ENCODE measurements around the gene SMPD3.
"Not testable (repeated sequence)": the region's sequence is repeated elsewhere in the genome, so short reads cannot be mapped to it uniquely, and the experiment has no call there.

SMPD3 gene

DNA sequence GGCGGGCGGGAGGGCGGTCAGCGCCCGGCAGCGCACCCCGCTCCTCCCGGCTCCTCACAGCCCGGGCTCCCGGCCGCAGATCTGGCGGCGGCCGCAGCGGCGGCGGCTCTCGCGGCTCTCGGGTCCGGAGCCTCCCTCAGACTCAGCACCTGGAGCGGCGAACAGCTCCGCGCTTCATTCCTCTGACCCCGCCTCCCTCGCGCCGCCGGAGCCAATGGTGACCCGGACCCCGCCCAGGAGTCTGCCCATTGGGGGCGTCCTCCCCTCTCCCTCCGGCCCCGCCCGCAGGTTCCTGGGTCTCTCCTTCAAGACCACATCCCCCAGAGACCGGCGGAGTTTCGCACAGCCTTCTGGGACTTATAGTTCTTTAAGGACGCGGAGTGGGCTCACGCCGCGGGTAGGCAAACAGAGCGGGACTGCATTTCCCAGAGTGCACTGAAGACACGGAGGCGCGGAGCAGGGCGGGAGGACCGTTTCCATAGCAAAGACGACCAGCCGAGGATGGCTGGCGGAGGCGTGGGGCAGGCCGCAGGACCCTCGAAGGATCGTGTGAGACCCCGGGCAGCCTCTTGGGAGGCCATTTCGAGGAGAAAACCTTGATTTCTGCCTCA, at the start of gene SMPD3:
SMPD3 (minus strand) TSS at position 149 of the 611 bp plus-strand sequence. CDS start 76,327 bp downstream, outside the sequence.
- DNase-seq, result peak; percentile 55 to 100 (median 98)

DNA sequence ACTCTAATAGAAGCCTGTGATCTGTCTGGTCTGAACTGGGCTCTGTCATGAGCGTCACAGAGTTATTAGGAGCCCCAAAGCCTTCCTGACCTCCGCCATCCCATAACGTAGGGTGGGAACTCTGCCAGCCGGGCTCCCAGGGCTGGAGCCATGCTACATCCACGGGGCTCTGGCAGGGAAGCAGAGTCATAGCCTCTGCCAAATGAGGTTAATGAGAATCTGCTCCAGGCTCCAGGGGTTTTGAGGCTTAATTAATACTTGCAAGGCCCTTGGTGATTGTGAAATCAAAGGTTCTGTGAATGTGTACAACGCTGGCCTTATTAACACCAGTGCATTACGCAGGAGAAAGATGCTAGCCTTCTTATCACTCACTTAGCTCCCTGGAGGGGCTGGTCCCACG, 48.4 kb upstream of the SMPD3 start:
- DNase-seq, result no peak

DNA sequence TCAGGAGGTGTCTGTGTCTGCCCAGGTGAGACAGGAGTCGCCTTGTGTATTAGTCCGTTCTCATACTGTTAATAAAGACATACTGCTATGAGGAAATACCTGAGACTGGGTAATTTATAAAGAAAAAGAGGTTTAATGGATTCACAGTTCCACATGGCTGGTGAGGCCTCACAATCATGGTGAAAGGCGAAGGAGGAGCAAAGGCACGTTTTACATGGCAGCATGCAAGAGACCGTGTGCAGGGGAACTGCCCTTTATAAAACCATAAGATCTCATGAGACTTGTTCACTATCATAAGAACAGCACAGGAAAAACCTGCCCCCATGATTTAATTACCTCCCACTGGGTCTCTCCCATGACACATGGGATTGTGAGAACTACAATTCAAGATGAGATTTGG, 46.0 kb upstream of the SMPD3 start:
- DNase-seq, result not testable (repeated sequence)

DNA sequence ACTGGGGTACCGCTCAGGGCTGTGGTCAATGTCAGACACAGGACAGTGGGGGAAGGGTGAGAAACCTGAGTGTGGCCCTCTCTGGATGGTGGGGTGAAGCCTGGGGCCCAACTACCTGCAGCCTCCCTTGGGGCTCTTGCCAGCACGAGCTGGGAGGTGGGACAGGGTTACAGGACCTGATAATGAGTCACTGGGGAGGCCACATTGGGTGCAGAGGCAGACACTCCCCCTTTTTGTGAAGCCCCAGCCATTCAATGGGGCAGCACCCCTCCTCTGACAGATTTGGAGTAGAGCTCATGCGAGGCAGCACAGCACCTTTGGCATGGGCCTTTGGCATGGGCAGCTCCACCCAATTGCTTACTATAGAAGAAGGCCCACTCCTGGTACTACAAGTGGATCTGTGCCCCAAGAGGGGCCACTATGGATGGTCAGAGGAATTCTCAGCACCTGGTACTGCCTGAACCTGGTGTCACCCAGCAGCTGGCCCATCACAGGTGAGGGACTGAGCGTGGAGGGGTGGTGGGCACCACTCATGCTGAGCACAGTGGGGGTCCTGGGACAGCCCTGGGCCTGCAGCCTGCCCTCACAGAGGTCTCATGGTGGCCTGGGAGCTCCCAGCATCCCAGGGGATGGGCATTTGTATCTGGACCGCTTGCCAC, 45.2 kb upstream of the SMPD3 start:
- no peak for DNase-seq

DNA sequence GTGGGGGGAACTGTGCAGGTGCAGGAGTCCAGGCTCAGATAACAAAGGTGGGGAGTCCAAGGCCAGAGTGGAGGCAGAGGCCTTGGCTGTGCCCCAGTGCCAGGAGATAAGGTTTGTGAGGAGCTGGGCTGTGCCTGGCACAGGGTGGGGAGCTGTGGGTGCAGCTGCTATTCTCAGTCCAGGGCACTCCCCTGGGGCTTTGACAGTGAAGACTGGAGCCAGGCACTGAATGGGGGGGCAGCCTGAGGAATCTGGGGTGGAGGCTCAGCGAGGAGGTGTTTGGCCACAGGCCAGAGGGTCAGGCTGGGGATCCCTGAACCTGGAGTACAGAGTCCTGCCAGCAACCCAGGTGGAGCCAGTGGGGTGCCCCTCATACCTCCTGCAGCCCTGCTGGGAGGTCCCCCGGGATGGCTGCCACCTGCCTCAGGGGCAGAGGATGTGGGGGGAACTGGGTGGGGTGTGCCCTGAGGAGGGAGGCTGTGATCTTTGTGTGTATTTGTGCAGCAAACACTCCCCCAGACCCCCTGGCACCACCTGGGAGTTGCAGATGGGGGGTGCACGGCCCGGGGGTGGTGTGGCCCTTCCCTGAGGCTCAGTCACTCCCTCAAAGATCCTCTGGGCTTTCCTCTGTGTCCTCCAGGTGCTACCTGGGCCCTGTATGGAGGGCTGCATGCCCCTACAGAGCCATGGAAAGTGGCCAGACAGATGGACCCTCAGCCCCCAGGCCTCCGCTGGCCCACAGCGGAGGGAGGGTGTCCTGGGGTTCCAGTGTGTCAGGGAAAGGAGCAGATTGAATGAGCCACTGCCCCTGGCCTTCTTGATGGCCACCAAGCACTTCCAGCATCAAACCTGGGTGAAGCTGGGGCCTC, 44.5 kb upstream of the SMPD3 start:
- DNase-seq, result no peak

DNA sequence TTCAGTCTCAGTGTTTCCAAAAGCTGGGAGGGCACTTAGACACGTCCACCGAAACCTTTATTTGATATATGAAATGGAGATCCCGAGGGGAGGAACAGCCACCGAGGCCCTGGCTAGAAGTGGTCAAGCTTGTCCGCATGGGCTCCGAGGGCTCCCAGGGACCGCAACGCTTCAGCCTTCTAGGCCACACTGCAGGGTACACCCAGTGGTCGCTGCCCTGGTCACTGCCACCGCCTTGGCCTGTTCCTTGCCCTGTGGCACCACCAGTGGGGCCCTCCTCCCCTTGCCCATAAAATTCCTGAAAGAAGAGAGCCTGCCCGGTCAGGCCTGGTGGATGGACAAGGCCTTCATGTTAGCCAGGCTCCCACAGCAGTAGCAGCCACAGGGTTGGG, 43.8 kb upstream of the SMPD3 start:
- DNase-seq, result no peak

DNA sequence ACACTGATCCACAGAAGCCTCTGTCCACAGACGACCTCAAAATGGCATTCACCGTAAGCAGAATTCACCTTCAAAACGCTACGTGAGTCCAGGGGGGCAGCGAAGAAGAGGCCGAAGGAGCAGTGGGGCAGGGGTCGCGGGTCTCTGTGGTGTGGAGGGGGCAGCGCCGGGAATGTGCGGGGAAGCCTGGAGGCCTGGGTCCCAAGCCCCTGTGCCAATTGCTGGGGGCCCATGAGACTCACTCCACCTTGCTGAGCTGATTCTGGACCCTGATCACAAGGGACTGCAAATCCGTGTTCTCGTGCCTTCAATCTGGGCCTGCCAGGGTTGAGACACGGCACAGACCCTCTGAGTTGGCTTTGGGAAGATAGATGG, 43.3 kb upstream of the SMPD3 start:
- DNase-seq, result no peak

DNA sequence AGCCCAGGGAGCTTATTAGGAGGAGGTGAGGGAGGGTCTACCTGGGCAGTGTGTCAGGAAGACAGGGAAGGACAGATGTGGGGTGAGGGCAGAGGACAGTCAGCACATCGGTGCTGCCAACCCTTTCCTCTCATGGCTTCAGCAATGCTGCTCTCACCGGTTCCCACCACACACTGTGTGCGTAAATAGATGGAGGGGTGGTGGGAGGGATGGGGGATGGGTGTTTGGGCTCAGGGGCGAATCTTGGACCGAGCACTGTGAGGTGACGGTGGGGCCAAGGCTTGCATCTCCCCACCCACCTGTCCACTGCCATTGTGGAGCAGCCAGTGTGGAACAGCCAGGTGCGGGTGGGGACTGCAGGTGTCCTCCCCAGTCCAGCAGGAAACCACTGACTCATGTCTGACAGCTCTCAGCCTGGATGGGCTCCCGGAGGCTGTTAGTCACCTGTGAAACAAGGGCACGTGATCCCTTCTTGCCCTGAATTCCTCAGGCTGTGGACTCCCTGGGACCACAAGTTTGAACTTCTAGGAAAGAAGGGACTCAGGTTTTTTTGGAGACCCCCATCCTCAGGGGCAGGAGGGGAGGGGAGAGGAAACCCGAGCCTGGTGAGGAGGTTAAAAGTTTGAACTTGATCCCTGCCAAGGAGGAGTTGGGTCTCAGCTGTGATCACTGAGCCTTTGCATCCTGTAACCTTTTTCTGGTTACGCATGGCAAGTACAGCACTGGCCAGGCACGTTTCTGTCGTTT, 42.7 kb upstream of the SMPD3 start:
- DNase-seq, result no peak

DNA sequence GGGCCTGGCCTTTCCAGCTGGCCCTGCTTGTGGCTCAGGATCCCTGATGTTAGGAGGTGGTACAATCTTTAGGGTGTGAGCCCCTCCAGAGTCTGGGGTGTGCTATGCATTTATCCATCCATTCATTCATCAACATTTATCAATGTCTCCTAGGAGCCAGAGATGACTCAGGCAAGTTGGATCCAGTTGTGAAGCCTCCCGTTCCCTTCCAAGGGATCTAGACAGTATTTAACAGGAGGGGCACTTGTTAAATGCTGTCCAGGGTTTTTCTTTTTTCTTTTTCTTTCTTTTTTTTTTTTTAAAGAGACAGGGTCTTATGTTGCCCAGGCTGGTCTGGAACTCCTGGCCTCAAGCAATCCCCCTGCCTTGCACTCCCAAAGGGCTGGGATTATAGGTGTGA, 42.0 kb upstream of the SMPD3 start:
- no peak for DNase-seq

DNA sequence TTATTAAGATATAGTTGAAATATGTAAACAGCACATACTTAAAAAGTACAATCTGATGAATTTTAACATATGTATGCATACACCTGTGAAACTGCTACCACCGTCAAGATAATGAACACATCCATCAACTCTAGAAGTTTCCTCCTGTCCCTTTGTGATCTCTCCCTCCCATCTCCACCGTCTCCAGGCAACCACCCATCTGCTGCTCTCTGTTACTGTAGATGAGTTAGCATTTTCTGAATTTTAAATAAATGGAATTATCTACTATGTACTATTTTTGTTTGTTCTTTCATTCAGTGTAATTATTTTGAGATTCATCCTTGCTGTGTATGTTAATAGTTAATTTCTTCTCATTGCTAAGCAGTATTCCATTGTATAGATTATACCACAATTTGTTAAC, 40.2 kb upstream of the SMPD3 start:
- peak in 2 of 51 donors; percentile 6 to 18 for DNase-seq

DNA sequence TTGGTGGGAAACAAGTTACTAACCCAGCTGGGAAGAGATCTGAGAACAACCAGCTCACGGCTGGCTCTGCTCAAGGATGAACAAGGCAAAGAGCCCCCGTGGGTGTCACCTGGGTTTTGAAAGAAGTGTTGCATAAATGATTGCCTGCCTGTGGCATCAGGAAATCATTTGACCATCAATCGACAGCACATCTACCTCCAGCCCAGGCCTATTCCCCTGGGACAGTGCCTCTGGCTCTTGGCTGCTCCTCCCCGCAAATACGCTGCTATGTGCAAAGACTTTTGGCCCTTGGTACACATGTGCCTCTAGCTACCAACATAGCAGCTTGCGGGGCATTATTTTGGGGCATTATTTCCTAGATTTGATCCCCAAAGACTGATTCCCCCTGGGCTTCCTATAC, 39.4 kb upstream of the SMPD3 start:
- no peak for DNase-seq

DNA sequence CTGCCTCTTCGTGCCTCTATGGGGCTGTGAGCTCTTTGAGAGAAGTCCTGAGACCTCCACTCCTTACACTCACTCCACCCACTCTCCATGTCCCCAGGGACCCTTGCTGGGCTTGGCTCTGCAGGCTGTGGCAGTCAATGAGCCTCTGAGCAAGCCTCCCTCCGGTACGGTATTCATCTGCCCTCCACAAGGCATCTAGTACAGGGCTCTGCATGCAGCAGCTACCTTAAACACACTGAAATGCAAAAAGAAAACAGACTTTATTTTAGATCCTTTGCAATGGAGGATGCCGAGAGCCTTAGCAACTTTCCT, 38.9 kb upstream of the SMPD3 start:
- no peak for DNase-seq

DNA sequence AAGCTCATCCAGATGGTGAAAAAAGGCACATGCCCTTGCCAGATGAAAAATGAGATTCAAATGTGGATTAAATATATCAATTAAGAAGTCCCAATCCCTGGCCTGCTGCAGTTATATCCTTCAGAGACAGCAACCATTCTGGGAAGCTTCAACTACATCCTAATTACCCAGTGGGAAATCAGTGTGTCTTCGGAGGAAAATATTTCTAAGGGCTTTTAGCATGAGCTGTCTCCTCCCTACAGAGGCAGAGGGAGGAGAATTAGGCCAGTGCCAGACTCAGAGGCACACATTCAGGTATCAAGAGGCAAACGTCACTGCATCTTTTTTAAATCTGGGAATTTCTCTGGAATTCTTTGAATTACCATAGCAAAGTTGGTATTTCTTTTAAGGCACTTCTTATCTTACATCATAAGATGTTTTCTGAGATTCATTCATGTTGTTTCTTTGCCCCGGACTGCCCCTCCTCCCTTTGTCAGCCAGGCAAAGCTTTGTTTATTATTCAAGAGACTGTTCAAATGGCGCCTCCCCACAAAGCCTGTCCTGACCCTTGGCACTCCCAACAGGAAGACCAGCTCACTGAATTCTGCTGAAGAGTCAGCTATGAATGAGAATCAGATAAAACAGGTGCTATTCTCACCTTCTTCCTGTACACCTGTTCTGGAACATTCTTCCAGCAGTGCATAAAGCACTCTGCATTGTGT, 38.3 kb upstream of the SMPD3 start:
- no peak for DNase-seq

DNA sequence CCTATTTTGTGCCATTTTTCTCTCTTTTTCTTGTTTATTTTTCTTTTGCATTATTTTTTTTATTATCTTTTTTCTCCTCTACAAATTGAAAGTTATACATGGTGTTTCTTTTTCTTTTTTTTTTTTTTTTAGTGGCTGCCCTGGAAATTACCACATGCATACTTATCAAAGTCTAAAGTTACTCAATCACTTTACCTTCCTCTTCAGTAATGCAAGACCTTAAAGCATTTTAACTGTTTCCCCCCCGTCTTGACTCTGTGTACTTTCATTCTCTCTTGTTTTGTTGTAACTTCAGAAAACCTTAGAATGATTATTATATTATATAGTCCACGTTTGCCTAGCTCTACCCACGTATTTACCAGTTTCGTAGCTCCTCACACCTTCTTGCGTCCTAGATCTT, 33.3 kb upstream of the SMPD3 start:
- no peak for DNase-seq

DNA sequence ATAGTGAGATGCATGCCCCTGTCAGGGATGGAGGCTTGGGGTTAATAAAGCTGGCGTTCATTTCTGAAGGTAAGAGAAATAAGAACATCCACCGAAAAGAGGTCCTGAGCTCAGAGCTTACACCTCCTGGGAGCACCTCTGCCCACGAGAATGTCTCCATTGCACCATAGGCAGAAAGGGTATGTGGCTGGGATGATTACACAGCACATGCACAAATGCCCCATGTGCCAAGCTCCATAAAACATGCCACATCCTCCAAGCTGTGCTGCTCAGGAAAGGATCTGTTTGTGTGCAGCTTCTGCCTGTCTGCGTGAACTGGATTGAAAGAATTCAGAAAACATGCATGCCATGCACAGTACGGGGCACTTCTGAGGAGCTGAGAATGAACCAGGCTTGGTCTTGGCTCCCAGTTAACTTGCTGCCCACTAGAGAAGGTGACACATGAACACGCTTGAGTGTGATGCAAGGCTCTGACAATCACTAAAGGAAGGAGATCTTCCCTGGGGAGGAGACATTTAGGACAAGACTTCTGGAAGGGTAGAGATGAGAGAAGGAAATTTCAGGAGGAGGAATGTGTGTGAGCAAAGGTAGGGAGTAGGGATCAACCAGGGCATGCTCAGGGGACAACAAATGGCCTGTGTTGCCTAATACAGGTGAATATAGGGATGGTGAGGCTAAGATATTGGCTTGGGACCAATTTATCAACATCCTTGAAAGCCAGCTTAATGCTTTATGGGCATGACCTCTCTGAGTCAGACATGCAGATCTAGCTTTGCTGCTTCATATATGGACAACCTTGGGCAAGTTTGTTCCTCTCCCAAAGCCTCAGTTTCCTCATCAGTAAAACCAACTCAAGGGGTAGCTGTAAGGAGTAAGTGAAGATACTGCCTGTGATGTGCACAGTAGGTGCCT, 32.0 kb upstream of the SMPD3 start:
- no peak for DNase-seq

DNA sequence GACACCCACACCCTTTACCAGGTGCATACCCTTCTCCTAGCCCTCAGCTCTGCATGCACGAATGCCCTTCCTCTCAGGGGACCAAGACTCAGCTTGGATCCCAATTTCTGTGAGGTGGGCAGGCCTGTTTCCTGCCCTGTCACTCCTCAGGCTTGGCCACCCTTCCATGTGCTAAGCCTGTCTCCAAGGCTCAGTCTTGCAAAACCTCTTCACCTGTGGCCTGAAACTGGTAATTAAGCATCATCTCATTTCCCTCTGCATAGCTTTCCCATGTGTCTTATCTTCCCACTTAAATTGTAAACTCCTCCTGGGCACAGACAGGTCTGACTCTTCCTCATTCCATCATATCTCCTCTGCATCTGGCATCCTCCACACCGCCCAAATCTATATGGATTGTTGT, 31.0 kb upstream of the SMPD3 start:
- no peak for DNase-seq

DNA sequence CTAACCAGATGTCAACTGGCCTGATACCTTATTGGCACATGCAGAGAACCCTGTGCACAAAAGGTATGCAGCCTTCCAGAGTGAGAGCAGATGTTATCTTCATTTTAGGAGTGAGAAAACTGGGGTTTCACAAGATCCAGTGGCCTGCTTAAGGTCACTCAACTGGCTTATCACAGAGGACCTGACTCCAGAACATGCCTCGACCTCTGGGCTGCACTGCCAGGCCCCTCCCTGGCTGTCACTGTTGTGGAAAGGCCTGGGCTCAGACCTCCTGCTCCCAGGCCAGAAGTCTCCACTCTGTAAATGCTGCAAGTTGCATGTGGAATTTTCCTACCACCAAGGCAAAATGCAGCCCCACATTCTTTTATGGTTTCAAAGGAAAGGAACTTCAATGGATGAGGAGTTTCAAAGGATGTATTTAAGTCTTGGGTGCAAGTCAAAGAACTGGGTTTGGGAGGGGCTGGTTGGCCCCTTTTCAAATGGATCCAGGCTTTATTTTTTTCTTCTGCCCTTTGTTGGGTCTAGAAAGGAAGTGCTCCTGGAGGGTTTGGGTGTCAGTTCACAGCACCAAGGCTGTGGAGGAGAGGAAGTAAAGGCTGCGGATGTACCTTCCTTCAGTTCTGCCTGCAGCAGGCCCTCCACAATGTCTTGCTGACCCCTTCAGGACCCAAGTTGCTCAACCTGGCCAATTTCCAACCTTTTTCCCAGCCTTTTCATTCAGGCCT, 30.4 kb upstream of the SMPD3 start:
- no peak for DNase-seq

DNA sequence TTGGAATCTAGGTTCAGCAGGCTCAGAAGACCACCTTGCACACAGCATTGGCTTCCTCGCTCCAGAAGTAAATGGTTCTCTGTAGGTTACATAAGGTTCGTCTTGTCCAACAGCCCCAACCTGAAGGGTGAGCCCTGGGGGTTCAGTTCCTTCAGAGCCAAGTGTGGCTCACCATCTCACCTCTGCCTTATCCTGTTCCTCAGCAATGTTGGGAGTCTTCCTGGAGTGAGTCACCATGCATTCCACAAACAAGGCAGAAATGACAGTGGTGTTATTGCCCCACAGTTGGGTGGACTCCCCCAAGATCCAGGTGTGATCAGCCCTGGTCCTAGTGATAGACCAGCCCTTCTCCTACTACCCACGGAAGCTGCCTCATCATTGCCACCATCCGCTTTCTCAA, 26.8 kb upstream of the SMPD3 start:
- DNase-seq, result no peak

DNA sequence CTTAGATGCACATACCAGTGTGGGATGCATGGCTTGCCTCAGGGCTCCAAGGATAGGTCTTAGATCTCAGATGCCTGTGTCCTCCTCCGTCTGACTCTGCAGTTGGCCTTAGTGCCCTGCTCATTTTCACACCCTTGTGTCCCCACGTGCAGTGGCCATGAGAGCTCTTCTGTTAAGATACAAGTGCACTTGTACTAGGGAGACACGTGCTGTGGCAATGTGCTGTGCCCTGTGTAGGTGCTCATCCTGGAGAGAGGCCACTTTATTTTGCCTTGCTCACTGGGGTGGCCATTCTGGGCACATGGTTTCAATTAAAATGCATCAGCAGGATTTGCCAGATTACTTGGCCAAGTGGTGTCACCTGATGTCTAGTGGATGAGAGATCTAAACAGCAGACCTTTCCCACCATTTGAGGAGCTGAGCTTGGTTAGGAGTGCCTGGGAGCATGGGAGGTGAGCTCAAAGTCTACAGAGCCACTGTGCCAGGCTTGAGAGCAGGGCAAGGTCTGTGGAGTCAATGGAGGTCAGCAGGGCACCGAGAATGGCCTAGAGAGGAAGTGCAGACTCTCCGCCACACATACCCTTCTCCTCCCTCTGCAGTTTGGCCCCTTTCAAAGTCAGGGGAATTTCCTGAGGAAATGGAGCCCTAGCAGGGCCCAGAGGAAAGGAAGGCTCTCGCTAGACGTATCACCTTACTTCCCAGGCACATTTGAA, 25.2 kb upstream of the SMPD3 start:
- DNase-seq, result peak in 2 of 51 donors; percentile 3 to 6

Data from hypothalamus (tissue), 51 donors.